ENCODE data around the gene HSPA9.

HSPA9 gene

DNA sequence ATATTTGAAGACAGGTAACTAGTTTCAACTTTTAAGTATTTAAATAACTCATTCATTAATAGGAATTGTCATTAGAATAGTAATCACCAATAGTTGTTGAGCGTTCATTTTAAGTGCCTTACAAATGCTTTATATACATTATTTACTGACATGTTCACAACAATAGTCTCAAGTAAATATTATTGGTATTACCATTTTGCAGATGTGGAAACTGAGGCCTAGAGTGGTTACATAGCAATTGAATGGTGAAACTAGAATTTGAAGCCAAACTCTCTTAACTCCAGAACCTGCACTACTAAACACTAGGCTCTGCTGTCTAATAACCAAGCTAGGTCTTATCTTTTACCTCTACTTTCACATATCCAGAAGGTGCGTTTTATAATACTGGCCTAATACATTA is 4.8 kb upstream of the HSPA9 start:
- Histone ChIP-seq H3K9me3 (no peaks in the 10 kb centered on the region), H3K27me3 (no peaks in the 10 kb centered on the region), H3K4me1 (ENCODE audit: control insufficient read depth in 1 of 2, insufficient read depth in 1 of 2, low read depth in 1 of 2, low read length in 1 of 2) (peaks cover 4 to 5% of the 10 kb centered on the region in 2 experiments), H3K4me3 (ENCODE audit: low read depth in 1 of 2, low read length in 1 of 2) (no peak overlapping the region), H3K27ac (no peak overlapping the region), H3K36me3 (no peaks in the 10 kb centered on the region)
- TF ChIP-seq, protein P1, sequence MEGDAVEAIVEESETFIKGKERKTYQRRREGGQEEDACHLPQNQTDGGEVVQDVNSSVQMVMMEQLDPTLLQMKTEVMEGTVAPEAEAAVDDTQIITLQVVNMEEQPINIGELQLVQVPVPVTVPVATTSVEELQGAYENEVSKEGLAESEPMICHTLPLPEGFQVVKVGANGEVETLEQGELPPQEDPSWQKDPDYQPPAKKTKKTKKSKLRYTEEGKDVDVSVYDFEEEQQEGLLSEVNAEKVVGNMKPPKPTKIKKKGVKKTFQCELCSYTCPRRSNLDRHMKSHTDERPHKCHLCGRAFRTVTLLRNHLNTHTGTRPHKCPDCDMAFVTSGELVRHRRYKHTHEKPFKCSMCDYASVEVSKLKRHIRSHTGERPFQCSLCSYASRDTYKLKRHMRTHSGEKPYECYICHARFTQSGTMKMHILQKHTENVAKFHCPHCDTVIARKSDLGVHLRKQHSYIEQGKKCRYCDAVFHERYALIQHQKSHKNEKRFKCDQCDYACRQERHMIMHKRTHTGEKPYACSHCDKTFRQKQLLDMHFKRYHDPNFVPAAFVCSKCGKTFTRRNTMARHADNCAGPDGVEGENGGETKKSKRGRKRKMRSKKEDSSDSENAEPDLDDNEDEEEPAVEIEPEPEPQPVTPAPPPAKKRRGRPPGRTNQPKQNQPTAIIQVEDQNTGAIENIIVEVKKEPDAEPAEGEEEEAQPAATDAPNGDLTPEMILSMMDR (IDR thresholded peaks at IDR 0.05), result no peak

DNA sequence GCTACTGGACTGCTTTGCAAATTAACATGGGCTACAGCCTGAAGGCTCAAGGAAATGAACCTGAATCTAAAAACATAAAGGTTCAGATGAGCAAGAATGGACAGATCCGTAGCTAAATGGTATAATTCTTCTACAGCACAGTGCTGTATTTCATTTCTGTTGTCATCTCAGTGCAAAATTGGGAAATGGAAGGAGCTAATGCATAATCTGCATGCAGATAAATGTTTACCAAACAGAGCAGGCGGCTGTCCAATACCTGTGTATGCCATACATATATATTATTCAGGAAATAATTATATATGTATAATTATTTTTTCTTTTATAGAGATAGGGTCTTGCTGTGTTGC is 4.3 kb upstream of the HSPA9 start:
- H3K36me3 ChIP-seq, result no peaks in the 10 kb centered on the region
- peaks cover 7 to 9% of the 10 kb centered on the region in 2 experiments for H3K4me1 ChIP-seq (ENCODE audit: control insufficient read depth in 1 of 2, insufficient read depth in 1 of 2, low read depth in 1 of 2, low read length in 1 of 2)
- TF ChIP-seq, protein P1 (IDR thresholded peaks at IDR 0.05), result no peak
- peak overlapping the region; percentile 23 for H3K27ac ChIP-seq
- no peaks in the 10 kb centered on the region for H3K9me3 ChIP-seq
- H3K4me3 ChIP-seq (ENCODE audit: low read depth in 1 of 2, low read length in 1 of 2), result no peak overlapping the region
- no peaks in the 10 kb centered on the region for H3K27me3 ChIP-seq

DNA sequence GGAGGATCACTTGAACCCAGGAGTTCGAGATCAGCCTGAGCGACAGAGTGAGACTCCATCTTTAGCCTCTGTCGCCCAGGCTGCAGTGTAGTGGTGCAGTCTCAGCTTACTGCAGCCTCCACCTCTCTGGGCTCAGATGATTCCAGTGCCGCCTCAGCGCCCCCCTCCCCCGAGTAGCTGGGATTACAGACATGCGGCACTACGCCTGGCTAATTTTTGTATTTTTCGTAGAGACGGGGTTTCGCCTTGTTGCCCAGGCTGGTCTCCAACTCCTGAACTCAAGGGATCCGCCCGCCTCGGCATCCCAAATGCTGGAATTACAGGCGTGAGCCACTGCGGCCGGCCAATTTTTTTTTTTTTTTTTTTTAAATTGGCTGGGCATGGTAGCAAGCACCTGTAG is 2.3 kb upstream of the HSPA9 start:
- Histone ChIP-seq H3K4me1 (ENCODE audit: control insufficient read depth in 1 of 2, insufficient read depth in 1 of 2, low read depth in 1 of 2, low read length in 1 of 2) (peaks cover 13 to 16% of the 10 kb centered on the region in 2 experiments), H3K4me3 (ENCODE audit: low read depth in 1 of 2, low read length in 1 of 2) (no peak overlapping the region), H3K27me3 (no peaks in the 10 kb centered on the region), H3K9me3 (no peaks in the 10 kb centered on the region), H3K36me3 (peaks cover 2% of the 10 kb centered on the region), H3K27ac (no peak overlapping the region)
- TF ChIP-seq, protein P1 (IDR thresholded peaks at IDR 0.05), result no peak

DNA sequence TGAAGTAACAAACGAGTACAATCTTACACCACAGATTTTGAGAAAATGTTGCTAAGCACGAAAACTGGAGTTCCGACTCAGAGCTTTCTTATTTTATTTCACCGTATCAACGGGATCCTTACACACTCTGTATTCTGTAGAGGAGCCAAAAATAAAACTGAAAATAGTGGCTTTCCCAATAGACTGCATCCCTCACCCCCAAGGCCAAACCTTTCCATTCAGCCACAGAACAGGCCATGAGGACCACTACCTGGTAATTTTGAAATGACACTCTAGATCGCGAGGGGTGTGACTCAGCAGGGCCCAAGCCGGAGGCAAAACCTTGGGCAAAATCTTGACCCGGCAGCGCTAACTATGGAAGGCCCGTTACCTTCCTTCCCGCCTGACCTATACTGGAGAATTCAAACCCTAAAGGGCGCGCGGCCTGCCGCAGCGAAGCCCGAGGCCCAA is 432 bp downstream of the HSPA9 start:
- Histone ChIP-seq H3K4me3 (ENCODE audit: low read depth in 1 of 2, low read length in 1 of 2) (peak overlapping the region; percentile 73 to 98), H3K36me3 (peaks cover 22% of the 10 kb centered on the region), H3K4me1 (ENCODE audit: control insufficient read depth in 1 of 2, insufficient read depth in 1 of 2, low read depth in 1 of 2, low read length in 1 of 2) (peaks cover 13 to 16% of the 10 kb centered on the region in 2 experiments), H3K9me3 (no peaks in the 10 kb centered on the region), H3K27ac (peak overlapping the region; percentile 94), H3K27me3 (no peaks in the 10 kb centered on the region)
- TF ChIP-seq, protein P1 (IDR thresholded peaks at IDR 0.05), result no peak

DNA sequence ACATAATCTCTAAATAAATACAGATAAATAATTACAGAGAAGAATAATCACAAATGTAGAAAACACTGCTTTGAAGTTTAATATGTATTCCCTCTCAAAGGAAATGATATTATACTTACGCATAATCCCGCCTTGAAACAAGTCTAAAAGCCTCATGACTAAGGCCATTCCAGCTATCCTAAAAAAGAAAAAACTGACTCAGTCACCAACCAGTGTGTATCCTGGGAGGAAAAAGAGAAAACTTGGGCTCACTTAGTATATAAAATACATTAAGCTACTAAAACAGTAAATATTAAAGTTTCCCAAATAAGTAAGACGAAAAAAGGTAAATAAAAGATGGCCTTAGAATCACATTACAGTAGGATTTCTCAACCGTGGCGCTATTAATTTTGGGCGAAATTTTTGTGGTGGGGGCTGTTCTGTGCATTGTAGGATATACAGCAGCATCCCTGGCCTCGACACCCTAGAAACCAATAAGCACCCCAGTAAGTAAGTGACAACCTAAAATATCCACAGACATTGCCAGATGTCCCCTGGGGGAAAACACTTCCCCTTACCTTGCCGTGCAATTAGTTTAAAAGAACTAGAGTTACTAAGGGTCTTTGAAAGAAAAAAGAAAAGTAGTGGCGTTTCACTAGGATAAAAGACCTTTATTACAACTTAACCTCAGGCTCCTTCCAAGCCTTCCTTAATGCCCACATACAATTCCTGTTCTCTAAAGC is 1.1 kb downstream of the HSPA9 start:
- H3K9me3 ChIP-seq, result no peaks in the 10 kb centered on the region
- TF ChIP-seq, protein P1 (IDR thresholded peaks at IDR 0.05), result no peak
- H3K27me3 ChIP-seq, result no peaks in the 10 kb centered on the region
- peaks cover 22% of the 10 kb centered on the region for H3K36me3 ChIP-seq
- peak overlapping the region; percentile 73 to 98 for H3K4me3 ChIP-seq (ENCODE audit: low read depth in 1 of 2, low read length in 1 of 2)
- H3K4me1 ChIP-seq (ENCODE audit: control insufficient read depth in 1 of 2, insufficient read depth in 1 of 2, low read depth in 1 of 2, low read length in 1 of 2), result peaks cover 13 to 16% of the 10 kb centered on the region in 2 experiments
- peak overlapping the region; percentile 94 for H3K27ac ChIP-seq

Data from neutrophil (primary cell).